K562 (cell line): ENCODE results near the gene MAGEB1. TPM values are rescaled to one million over a fixed set of nuclear protein-coding genes. Genes with fewer than 3 reads are reported as not detected.

Experiments
- CREBBP ChIP-seq: IDR thresholded peaks from one replicate; pipeline ENCODE4 v1.6.1; 2012; ENCODE audit warnings: low read depth, mild to moderate bottlenecking, control low read depth, inconsistent platforms, low read length
- EWSR1 ChIP-seq: fragments of 450-650 bp; IDR thresholded peaks from 2 replicates; pipeline ENCODE4 v1.6.1; 2018; ENCODE audit warnings: borderline replicate concordance, mild to moderate bottlenecking, low read depth, moderate library complexity; ENCODE audit not compliant: partially characterized antibody
- HLTF ChIP-seq: fragments of 450-650 bp; IDR thresholded peaks from 2 replicates; pipeline ENCODE4 v1.6.1; 2016
- HMGN3 ChIP-seq: IDR thresholded peaks from 2 replicates; pipeline ENCODE4 v1.6.1; 2011; ENCODE audit warnings: borderline replicate concordance, low read depth, mild to moderate bottlenecking, mixed read lengths, low read length; ENCODE audit not compliant: insufficient read length; ENCODE audit errors: extremely low read depth
- HSF4 ChIP-seq: fragments of 250-450 bp; sonication (Bioruptor Pico); IDR thresholded peaks from 2 replicates; pipeline ENCODE4 v2.1.2; 2022; ENCODE audit warnings: mild to moderate bottlenecking, moderate library complexity, borderline replicate concordance
- JUND ChIP-seq, 2 experiments: IDR thresholded peaks; 2 replicates in 1 of 2; 3 replicates in 1 of 2; pipeline ENCODE4 v1.6.1; 2011; ENCODE audit warnings: borderline replicate concordance in 2 of 2, low read depth in 2 of 2, low read length in 2 of 2, improper control_type of control experiment in 1 of 2, missing biosample characterization in 1 of 2, missing genetic modification characterization in 1 of 2, missing genetic modification reagents in 1 of 2
- LCOR ChIP-seq: sonication (generic); formaldehyde crosslinking; IDR thresholded peaks from 2 replicates; pipeline ENCODE4 v1.8.0; 2022; ENCODE audit warnings: mild to moderate bottlenecking, missing genetic modification reagents
- NEUROD1 ChIP-seq: fragments of 150-350 bp; IDR thresholded peaks from 2 replicates; pipeline ENCODE4 v1.6.1; 2014; ENCODE audit warnings: borderline replicate concordance, low read length, low read depth; ENCODE audit not compliant: partially characterized antibody
- PML ChIP-seq: IDR thresholded peaks from 2 replicates; pipeline ENCODE4 v1.6.1; 2012; ENCODE audit warnings: low read length, inconsistent platforms
- POLR2H ChIP-seq: IDR thresholded peaks from 2 replicates; pipeline ENCODE4 v1.6.1; 2016; ENCODE audit warnings: missing genetic modification characterization, low read depth, mild to moderate bottlenecking, control low read depth, missing compliant biosample characterization, moderate library complexity
- RBM15 ChIP-seq: fragments of 200-400 bp; formaldehyde crosslinking; IDR thresholded peaks from 2 replicates; pipeline ENCODE4 v1.6.1; 2018; ENCODE audit warnings: mild to moderate bottlenecking, low read length, moderate library complexity; ENCODE audit not compliant: insufficient read depth
- SMARCE1 ChIP-seq: fragments of 450-650 bp; IDR thresholded peaks from 2 replicates; pipeline ENCODE4 v1.7.1; 2016; ENCODE audit warnings: mild to moderate bottlenecking
- SOX6 ChIP-seq: fragments of 450-650 bp; IDR thresholded peaks from 2 replicates; pipeline ENCODE4 v1.6.1; 2014; ENCODE audit warnings: mild to moderate bottlenecking
- ZNF174 ChIP-seq: fragments of 250-450 bp; sonication (Bioruptor Pico); IDR thresholded peaks from 2 replicates; pipeline ENCODE4 v1.4.0; 2020; ENCODE audit warnings: mild to moderate bottlenecking
- ZNF175 ChIP-seq: fragments of 200-800 bp; sonication (Bioruptor generic); IDR thresholded peaks from 2 replicates; pipeline ENCODE4 v1.6.1; 2016; ENCODE audit warnings: low read depth, mild to moderate bottlenecking, missing genetic modification characterization, missing compliant biosample characterization
- ZNF76 ChIP-seq: fragments of 250-450 bp; sonication (Bioruptor Pico); IDR thresholded peaks from 2 replicates; pipeline ENCODE4 v1.4.0; 2020; ENCODE audit warnings: mild to moderate bottlenecking, moderate library complexity, borderline replicate concordance
- polyA plus RNA-seq, 8 experiments: library from polyadenylated mRNA; depleted of rRNA in 4 of 8; stranded (reverse) in 5 of 8; unstranded in 3 of 8; fragments of >200 nt; fragmentation: Nextera tagmentation in 2 of 8; fragmentation: Illumina TruSeq in 1 of 8; extraction: Ambion mirVana in 2 of 8; extraction: Trizol in 1 of 8; gene quantifications; 2 replicates each; pipeline versions ENCODE4 v1.2.1 to v1.2.3, GENCODE V29; 2011 to 2014; ENCODE audit warnings: inconsistent platforms in 1 of 8, missing spikeins in 1 of 8
- total RNA-seq, 7 experiments: library from RNA; depleted of rRNA in 6 of 7; stranded (reverse); fragments of >200 nt in 6 of 7; fragmentation: Illumina TruSeq in 2 of 7; extraction: Trizol in 2 of 7; gene quantifications; 2 replicates each; pipeline versions ENCODE4 v1.2.1 to v1.2.3, GENCODE V29; 2011 to 2021; ENCODE audit warnings: low replicate concordance in 1 of 7
- TF ChIP-seq, protein P1 (sequence below): fragments of 450-650 bp; conservative IDR thresholded peaks from 2 replicates; pipeline ENCODE4 v1.6.1; 2016; ENCODE audit warnings: missing genetic modification characterization, low read depth, mild to moderate bottlenecking, control low read depth, missing compliant biosample characterization
- TF ChIP-seq, protein P2 (sequence below): fragments of 450-650 bp; IDR thresholded peaks from 2 replicates; pipeline ENCODE4 v1.7.1; 2018; ENCODE audit warnings: mild to moderate bottlenecking, low read depth; ENCODE audit not compliant: partially characterized antibody
- TF ChIP-seq, protein P3 (sequence below): sonication (generic); formaldehyde crosslinking; IDR thresholded peaks from 2 replicates; pipeline ENCODE4 v1.8.1; 2022; ENCODE audit warnings: missing genetic modification reagents
- TF ChIP-seq, protein P4 (sequence below), 3 experiments: IDR thresholded peaks in 2 of 3; conservative IDR thresholded peaks in 1 of 3; 2 replicates each; pipeline ENCODE4 v1.5.1; 2011 to 2012; ENCODE audit warnings: low read length in 3 of 3, mild to moderate bottlenecking in 3 of 3, control low read depth in 2 of 3, improper control_type of control experiment in 1 of 3, inconsistent platforms in 1 of 3, low read depth in 1 of 3, mixed read lengths in 1 of 3, moderate library complexity in 1 of 3; ENCODE audit not compliant: insufficient read depth in 2 of 3

MAGEB1 gene
- total and polyA plus RNA-seq, 9 of the 15 experiments (the other 6 are each of a cell fraction or from before 2014, with no cell fraction given) = 32.6 to 100 (median 43.4) TPM

DNA sequence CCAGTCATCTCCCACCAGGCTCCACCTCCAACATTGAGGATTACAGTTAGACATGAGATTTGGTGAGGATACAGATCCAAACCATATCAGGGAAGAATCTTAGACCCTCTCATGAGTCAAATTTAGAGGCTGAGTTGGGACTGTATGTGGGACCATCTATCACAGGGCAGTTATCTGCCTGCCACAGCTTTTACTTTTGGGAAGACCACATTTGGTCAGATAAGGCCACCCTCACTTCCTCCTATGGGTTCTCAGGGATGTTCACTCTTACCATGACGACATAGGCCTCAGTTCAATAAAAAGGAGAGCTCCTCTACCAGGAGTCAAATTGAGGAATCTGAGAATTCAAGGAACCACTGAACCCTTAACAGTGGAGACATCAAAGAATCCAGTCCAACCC, 29.5 kb upstream of the MAGEB1 start (continued):
- TF ChIP-seq, protein P1, sequence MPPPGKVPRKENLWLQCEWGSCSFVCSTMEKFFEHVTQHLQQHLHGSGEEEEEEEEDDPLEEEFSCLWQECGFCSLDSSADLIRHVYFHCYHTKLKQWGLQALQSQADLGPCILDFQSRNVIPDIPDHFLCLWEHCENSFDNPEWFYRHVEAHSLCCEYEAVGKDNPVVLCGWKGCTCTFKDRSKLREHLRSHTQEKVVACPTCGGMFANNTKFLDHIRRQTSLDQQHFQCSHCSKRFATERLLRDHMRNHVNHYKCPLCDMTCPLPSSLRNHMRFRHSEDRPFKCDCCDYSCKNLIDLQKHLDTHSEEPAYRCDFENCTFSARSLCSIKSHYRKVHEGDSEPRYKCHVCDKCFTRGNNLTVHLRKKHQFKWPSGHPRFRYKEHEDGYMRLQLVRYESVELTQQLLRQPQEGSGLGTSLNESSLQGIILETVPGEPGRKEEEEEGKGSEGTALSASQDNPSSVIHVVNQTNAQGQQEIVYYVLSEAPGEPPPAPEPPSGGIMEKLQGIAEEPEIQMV (tag) = no peak
- peak; percentile 42; the same call in 1 of the 2 replicates for TF ChIP-seq PML
- no peak for TF ChIP-seq NEUROD1
- peak; percentile 66; the same call in 1 of the 2 replicates for TF ChIP-seq SMARCE1
- no peak for TF ChIP-seq RBM15
- no peak for TF ChIP-seq EWSR1
- TF ChIP-seq POLR2H (tag) = peak; percentile 52; the same call in 1 of the 2 replicates
- no peak for TF ChIP-seq ZNF76 (CRISPR knock-in tag)
- TF ChIP-seq ZNF174 (CRISPR knock-in tag) = no peak
- peak; percentile 59; the same call in 1 of the 2 replicates for TF ChIP-seq LCOR (CRISPR knock-in tag)
- TF ChIP-seq, protein P2, sequence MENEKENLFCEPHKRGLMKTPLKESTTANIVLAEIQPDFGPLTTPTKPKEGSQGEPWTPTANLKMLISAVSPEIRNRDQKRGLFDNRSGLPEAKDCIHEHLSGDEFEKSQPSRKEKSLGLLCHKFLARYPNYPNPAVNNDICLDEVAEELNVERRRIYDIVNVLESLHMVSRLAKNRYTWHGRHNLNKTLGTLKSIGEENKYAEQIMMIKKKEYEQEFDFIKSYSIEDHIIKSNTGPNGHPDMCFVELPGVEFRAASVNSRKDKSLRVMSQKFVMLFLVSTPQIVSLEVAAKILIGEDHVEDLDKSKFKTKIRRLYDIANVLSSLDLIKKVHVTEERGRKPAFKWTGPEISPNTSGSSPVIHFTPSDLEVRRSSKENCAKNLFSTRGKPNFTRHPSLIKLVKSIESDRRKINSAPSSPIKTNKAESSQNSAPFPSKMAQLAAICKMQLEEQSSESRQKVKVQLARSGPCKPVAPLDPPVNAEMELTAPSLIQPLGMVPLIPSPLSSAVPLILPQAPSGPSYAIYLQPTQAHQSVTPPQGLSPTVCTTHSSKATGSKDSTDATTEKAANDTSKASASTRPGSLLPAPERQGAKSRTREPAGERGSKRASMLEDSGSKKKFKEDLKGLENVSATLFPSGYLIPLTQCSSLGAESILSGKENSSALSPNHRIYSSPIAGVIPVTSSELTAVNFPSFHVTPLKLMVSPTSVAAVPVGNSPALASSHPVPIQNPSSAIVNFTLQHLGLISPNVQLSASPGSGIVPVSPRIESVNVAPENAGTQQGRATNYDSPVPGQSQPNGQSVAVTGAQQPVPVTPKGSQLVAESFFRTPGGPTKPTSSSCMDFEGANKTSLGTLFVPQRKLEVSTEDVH = no peak
- TF ChIP-seq SOX6 = 0 out of 2 replicates have a peak, but pooled peaks have one; percentile 24
- no peak for TF ChIP-seq HMGN3
- no peak for TF ChIP-seq ZNF175 (CRISPR knock-in tag)
- TF ChIP-seq, protein P3, sequence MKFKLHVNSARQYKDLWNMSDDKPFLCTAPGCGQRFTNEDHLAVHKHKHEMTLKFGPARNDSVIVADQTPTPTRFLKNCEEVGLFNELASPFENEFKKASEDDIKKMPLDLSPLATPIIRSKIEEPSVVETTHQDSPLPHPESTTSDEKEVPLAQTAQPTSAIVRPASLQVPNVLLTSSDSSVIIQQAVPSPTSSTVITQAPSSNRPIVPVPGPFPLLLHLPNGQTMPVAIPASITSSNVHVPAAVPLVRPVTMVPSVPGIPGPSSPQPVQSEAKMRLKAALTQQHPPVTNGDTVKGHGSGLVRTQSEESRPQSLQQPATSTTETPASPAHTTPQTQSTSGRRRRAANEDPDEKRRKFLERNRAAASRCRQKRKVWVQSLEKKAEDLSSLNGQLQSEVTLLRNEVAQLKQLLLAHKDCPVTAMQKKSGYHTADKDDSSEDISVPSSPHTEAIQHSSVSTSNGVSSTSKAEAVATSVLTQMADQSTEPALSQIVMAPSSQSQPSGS = no peak
- TF ChIP-seq HSF4 (CRISPR knock-in tag) = no peak
- TF ChIP-seq HLTF = no peak
- TF ChIP-seq, protein P4, sequence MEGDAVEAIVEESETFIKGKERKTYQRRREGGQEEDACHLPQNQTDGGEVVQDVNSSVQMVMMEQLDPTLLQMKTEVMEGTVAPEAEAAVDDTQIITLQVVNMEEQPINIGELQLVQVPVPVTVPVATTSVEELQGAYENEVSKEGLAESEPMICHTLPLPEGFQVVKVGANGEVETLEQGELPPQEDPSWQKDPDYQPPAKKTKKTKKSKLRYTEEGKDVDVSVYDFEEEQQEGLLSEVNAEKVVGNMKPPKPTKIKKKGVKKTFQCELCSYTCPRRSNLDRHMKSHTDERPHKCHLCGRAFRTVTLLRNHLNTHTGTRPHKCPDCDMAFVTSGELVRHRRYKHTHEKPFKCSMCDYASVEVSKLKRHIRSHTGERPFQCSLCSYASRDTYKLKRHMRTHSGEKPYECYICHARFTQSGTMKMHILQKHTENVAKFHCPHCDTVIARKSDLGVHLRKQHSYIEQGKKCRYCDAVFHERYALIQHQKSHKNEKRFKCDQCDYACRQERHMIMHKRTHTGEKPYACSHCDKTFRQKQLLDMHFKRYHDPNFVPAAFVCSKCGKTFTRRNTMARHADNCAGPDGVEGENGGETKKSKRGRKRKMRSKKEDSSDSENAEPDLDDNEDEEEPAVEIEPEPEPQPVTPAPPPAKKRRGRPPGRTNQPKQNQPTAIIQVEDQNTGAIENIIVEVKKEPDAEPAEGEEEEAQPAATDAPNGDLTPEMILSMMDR (IDR thresholded peaks at IDR 0.05 in 2 of 3, conservative IDR thresholded peaks at IDR 0.05 in 1 of 3; ENCODE audit: insufficient read depth in 2 of 3, low read depth in 1 of 3, low read length in 3 of 3) = 0 out of 6 replicates have a peak, but pooled peaks of 1 of the 3 experiments have one; percentile 1
- peak; percentile 53; the same call in 1 of the 2 replicates for TF ChIP-seq JUND (IDR thresholded peaks at IDR 0.05; ENCODE audit: borderline replicate concordance, low read depth, low read length)
- peak; percentile 53; the same call in 2 of the 3 replicates for TF ChIP-seq JUND (tag; IDR thresholded peaks at IDR 0.05; ENCODE audit: borderline replicate concordance, low read depth, low read length)
- no peak for TF ChIP-seq CREBBP
